ENCODE measurements around the gene RPS5.

RPS5 gene

DNA sequence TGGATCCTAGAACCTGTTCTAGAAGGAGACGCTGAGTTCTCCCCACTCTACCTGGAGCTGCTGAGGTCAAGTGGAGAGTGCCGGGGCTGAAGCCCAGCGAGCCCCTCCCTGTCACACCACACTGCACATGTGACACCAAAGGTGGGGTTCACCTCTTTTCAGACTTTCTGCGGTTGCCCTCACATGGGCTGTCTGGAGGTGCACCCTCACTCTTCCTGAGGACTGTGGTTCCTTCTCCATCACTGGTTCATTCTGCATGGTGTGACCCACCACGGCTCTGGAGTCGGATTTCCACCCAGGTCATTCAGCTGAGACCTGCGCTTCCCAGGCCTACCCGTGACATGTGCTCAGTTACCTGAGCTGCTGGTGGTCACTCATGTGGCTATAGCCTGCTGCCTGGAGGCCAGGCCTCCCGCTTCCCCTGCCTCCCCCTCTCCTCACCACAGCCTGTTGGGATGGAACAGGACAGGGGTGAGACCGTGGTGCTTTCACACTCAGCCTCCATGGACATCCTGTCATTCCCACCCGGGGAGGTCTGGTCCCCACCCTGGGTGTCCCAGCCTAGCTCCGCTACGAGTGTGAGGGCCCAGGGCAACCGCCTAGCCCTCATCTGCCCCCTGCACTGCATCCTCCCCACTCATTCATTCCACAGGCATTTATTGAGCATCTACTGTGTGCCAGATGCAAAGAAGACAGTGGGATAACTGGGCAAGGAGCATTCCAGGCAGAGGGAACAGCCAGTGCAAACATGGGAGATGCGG lies 33.2 kb upstream of the RPS5 start:
- TF ChIP-seq, protein P1, sequence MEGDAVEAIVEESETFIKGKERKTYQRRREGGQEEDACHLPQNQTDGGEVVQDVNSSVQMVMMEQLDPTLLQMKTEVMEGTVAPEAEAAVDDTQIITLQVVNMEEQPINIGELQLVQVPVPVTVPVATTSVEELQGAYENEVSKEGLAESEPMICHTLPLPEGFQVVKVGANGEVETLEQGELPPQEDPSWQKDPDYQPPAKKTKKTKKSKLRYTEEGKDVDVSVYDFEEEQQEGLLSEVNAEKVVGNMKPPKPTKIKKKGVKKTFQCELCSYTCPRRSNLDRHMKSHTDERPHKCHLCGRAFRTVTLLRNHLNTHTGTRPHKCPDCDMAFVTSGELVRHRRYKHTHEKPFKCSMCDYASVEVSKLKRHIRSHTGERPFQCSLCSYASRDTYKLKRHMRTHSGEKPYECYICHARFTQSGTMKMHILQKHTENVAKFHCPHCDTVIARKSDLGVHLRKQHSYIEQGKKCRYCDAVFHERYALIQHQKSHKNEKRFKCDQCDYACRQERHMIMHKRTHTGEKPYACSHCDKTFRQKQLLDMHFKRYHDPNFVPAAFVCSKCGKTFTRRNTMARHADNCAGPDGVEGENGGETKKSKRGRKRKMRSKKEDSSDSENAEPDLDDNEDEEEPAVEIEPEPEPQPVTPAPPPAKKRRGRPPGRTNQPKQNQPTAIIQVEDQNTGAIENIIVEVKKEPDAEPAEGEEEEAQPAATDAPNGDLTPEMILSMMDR (IDR thresholded peaks at IDR 0.05): no peak
- no peak overlapping the region for H3K4me3 ChIP-seq (ENCODE audit: low read depth, low read length)

DNA sequence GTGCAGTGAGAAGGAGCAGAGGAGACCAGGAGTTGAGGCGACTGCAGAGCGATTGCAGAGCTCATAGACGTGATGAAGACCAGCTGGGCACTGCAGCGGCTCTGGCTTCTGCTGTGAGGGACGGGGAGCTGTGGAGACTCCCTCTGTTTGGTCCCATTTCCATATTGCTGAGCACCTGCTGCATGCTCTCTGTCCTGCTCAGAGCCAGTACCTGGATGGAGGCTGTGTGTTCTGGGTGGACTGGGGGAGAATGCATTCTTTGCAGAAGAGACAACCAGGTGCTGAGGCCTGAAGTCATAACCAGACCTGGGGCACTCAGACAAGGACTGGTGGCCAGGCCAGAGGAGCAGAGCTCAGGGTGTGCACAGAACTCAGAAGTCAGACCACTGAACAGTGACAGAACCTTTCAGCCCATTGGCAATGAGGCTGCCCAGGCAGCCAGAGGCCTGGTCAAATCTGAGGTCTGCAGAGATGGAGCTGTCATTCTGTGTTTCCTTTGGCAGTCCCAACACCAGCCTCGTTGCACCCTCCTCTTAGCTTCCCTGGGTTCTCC lies 32.5 kb upstream of the RPS5 start:
- TF ChIP-seq, protein P1 (IDR thresholded peaks at IDR 0.05): no peak
- Histone ChIP-seq H3K36me3 (ENCODE audit: control insufficient read depth, insufficient read depth, low read length) (no peaks in the 10 kb centered on the region), H3K4me3 (ENCODE audit: low read depth, low read length) (no peak overlapping the region), H3K9ac (no peak overlapping the region), H3K79me2 (peaks cover 13% of the 10 kb centered on the region), H2AFZ (no peak overlapping the region), H3K9me3 (ENCODE audit: control insufficient read depth, low read length) (no peaks in the 10 kb centered on the region), H3K4me1 (no peaks in the 10 kb centered on the region), H3K4me2 (ENCODE audit: low read length) (no peak overlapping the region), H3K27ac (no peak overlapping the region), H3K27me3 (ENCODE audit: control insufficient read depth, insufficient read depth, low read length) (no peaks in the 10 kb centered on the region)

More for the DNA sequence above, 33.2 kb upstream of the RPS5 start:
- H2AFZ ChIP-seq: no peak overlapping the region
- no peak overlapping the region for H3K4me2 ChIP-seq (ENCODE audit: low read length)
- no peaks in the 10 kb centered on the region for H3K36me3 ChIP-seq (ENCODE audit: control insufficient read depth, insufficient read depth, low read length)
- H3K9me3 ChIP-seq (ENCODE audit: control insufficient read depth, low read length): no peaks in the 10 kb centered on the region
- H3K9ac ChIP-seq: no peak overlapping the region
- no peak overlapping the region for H3K27ac ChIP-seq
- H3K27me3 ChIP-seq (ENCODE audit: control insufficient read depth, insufficient read depth, low read length): no peaks in the 10 kb centered on the region
- H3K79me2 ChIP-seq: peaks cover 18% of the 10 kb centered on the region
- H3K4me1 ChIP-seq: no peaks in the 10 kb centered on the region

DNA sequence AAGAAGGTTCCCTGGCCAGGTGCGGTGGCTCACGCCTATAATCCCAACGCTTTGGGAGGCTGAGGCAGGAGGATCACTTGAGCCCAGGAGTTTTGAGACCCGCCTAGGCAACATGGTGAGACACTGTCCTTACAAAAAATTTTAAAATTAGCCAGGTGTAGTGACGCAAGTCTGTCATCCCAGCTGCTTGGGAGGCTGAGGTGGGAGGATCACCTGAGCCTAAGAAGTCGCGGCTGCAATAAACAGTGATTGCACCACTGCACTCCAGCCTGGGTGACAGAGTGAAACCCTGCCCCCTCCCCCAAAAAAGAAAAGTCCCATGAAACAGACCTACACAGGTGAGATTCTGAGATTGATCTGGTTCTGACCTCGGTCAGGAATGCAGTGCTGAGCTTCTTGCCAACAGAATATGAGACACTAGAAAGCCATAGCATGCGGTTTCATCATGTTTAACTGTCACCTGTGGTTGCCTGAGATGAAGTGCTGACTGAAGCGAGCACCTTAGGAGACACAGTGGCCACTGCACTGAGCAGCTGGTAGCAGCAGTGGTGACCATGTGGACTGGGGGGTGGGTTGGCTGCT lies 31.8 kb upstream of the RPS5 start:
- Histone ChIP-seq H3K9ac (no peak overlapping the region), H3K27me3 (ENCODE audit: control insufficient read depth, insufficient read depth, low read length) (no peaks in the 10 kb centered on the region)
- TF ChIP-seq, protein P1 (IDR thresholded peaks at IDR 0.05): no peak

DNA sequence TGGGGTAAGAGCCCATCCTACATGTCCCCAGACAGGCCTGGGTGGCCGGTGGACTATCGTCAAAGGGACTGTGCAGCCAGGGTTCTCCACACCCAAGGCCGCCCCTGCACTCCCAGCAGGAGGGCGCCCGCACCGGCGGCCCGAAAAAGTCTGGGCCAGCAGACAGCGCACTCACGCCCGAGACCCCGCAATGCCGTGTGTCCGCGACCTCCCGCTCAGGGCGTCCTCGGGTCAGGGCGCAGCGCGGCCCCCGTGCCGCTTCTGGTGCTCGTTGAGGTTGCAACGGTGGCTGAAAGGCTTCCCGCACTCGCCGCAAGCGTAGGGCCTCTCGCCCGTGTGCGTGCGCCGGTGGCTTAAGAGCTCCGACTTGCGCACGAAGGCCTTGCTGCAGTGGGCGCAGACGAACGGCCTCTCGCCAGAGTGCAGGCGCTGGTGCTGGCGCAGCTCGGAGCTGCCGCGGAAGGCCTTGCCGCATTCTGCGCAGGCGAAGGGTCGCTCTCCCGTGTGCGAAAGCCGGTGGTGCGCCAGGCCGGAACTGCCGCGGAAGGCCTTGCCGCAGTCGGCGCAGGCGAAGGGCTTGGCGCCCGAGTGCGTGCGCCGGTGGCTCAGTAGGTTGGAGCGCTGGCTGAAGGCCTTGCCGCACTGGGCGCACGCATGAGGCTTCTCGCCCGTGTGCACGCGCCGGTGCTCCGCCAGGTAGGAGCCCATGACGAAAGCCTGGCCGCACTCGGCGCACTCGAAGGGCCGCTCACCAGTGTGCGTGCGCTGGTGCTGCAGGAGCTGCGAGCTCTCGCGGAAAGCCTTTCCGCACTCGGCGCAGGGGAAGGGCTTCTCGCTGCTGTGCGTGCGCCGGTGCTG lies 30.9 kb upstream of the RPS5 start:
- Histone ChIP-seq H3K9ac (no peak overlapping the region), H3K4me2 (ENCODE audit: low read length) (peak overlapping the region; percentile 26), H3K27me3 (ENCODE audit: control insufficient read depth, insufficient read depth, low read length) (no peaks in the 10 kb centered on the region), H3K4me1 (no peaks in the 10 kb centered on the region), H3K4me3 (ENCODE audit: low read depth, low read length) (no peak overlapping the region), H3K36me3 (ENCODE audit: control insufficient read depth, insufficient read depth, low read length) (no peaks in the 10 kb centered on the region), H3K79me2 (no peaks in the 10 kb centered on the region), H3K27ac (no peak overlapping the region), H3K9me3 (ENCODE audit: control insufficient read depth, low read length) (no peaks in the 10 kb centered on the region), H2AFZ (peak overlapping the region; percentile 42)
- TF ChIP-seq, protein P1 (IDR thresholded peaks at IDR 0.05): no peak

More for the DNA sequence above, 31.8 kb upstream of the RPS5 start:
- Histone ChIP-seq H3K4me2 (ENCODE audit: low read length) (no peak overlapping the region), H3K4me1 (no peaks in the 10 kb centered on the region), H3K27ac (no peak overlapping the region), H3K79me2 (peaks cover 5% of the 10 kb centered on the region), H2AFZ (no peak overlapping the region), H3K9me3 (ENCODE audit: control insufficient read depth, low read length) (no peaks in the 10 kb centered on the region), H3K36me3 (ENCODE audit: control insufficient read depth, insufficient read depth, low read length) (no peaks in the 10 kb centered on the region), H3K4me3 (ENCODE audit: low read depth, low read length) (no peak overlapping the region)

Measured in parathyroid adenoma (tissue), 2 donors.